GM23338 (cell line): ENCODE results near the gene OR4K1.

Experiments used
- CTCF ChIP-seq, 2 experiments: fragments of 200-600 bp in 1 of 2; sonication (generic) in 1 of 2; conservative IDR thresholded peaks; 2 replicates each; pipeline versions ENCODE4 v1.5.1 to v1.6.1; 2016 to 2017; ENCODE audit warnings: antibody characterized with exemption in 2 of 2, low read depth in 2 of 2, mild to moderate bottlenecking in 2 of 2, moderate library complexity in 1 of 2
- ETS1 ChIP-seq: IDR thresholded peaks from 2 replicates; pipeline ENCODE4 v1.6.1; 2016; ENCODE audit warnings: antibody characterized with exemption
- EZH2 ChIP-seq: fragments of 200-600 bp; sonication (generic); IDR thresholded peaks from one replicate; pipeline ENCODE4 v1.8.0; 2017; ENCODE audit warnings: antibody characterized with exemption, mild to moderate bottlenecking, low read depth; ENCODE audit not compliant: unreplicated experiment
- EZH2phosphoT487 ChIP-seq: fragments of 200-600 bp; sonication (generic); IDR thresholded peaks from one replicate; pipeline ENCODE4 v1.8.1; 2018; ENCODE audit warnings: antibody characterized with exemption; ENCODE audit not compliant: unreplicated experiment
- POLR2AphosphoS5 ChIP-seq: IDR thresholded peaks from 2 replicates; pipeline ENCODE4 v1.6.1; 2016; ENCODE audit warnings: antibody characterized with exemption, low read depth
- REST ChIP-seq: IDR thresholded peaks from one replicate; pipeline ENCODE4 v1.6.1; 2018; ENCODE audit warnings: antibody characterized with exemption; ENCODE audit not compliant: unreplicated experiment

GRCh38 chr14:19917955-19918518 is 12.7 kb upstream of the OR4K1 start:
- TF ChIP-seq CTCF (conservative IDR thresholded peaks at IDR 0.05; ENCODE audit: low read depth in 2 of 2), result no peak
- TF ChIP-seq POLR2AphosphoS5, result no peak
- no peak for TF ChIP-seq EZH2
- TF ChIP-seq ETS1, result no peak
- no peak for TF ChIP-seq REST
- no peak for TF ChIP-seq EZH2phosphoT487
